NCI-H748 treated with DMSO at 0.1 percent for 48 hours (cell line): ENCODE data around the gene KLHL30.

Experiments used
- DNase-seq: peaks from one replicate; lab custom pipeline; 2025; lab: John Stamatoyannopoulos, UW

Gene KLHL30

DNA sequence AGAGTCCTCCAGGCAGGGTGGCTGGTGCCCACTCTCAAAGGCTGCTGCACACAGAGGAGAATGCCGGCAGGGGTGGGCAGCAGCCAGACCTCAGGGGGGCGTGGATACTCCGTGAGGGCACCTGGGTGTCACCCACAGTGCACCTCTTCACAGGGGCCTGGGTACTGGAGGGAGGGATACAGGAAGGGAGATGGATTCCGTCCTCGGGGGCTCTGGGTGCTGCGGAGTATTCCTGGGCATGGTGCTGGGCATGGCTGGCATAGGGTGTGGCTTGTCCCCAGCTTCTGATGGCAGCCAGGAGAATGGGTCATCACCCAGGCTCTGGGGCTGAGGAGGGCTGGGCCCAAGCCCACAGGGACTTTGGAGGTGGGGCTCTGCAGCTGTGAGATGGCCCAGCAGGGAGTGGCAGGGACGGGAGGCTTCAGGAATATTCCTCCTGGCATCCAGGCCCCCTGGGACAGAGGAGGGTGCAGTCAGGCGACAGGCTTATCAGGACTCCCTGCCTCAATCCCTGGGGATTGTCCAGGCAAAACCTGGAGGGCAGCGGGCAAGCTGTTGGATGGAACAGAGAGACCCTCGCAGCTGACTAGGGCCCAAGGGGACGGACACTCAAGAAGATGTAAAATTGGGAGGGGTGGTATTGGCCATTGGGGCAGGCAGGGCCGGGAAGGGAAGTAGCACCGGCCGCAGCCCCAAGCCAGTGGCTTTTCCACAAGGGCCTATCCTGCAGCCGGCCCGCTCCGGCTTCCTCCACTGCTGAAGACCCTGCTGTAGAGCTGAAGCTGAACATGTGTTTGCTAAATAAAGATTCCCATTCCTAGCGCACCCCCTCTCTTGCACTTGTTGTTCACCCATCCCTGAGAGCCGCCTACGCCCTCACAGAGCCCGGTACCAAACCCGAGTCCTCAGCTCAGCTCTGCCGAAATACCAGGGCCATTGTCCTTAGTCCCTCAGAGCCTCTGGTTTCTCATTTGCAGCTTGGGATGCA is 5.7 kb upstream of the KLHL30 start:
- no peak for DNase-seq

- DNase-seq: no peak
Observed at GRCh38 chr2:238133499-238134392, 4.7 kb upstream of the KLHL30 start.

DNA sequence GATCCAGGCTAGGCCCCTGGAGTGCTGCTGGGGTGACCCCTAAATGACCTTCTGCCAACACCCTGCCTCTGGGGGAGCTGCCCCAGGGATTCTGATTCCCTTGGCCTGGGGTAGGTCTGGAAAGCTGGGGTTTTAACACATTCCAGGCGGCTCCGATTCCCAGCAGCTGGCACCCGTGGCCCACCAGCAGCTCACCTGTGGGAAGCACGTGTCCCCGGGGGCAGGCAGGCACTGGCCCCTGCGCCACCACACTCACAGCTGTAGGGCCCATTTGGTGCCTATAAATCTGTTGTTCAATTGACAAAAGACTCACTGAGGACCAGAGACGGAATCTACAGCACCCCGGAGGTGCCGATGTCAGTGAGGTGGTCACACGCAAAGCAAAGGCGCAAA is 4.1 kb upstream of the KLHL30 start:
- DNase-seq: no peak

GRCh38 chr2:238135601-238136150 is 2.8 kb upstream of the KLHL30 start:
- no peak for DNase-seq

DNA sequence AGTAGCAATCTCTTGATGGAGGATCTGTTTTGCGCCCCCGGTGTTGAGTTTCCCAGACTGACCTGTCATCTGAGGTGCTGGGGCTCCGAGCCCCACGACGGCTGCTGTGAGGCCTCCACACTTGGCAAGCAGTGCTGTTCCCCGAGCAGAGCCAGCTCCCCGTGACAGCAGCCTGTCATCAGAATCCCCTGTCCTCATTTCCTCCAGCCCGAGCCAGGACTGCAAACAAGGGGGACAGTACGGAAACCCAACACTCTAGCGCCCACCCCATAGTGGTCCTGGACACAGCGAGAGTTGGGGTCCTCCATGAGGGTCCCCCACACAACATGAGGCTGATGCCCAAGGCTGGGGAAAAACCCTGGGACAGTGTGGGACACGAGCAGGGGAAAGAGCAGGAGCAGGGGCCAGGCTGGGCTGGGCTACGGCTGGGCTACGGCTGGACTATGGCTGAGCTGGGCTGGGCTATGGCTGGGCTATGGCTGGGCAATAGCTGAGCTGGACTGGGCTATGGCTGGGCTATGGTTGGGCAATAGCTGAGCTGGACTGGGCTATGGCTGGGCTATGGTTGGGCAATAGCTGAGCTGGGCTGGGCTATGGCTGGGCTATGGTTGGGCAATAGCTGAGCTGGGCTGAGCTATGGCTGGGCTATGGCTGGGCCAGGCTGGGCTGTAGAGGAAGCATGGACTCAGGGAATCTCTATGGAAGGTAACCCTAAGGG is 1.5 kb upstream of the KLHL30 start:
- DNase-seq: no peak

GRCh38 chr2:238137885-238138284 is 583 bp upstream of the KLHL30 start:
- no peak for DNase-seq

- no peak for DNase-seq
Observed at GRCh38 chr2:238139196-238140039, 950 bp downstream of the KLHL30 start.

- no peak for DNase-seq
Observed at GRCh38 chr2:238140040-238140439, 1.6 kb downstream of the KLHL30 start.

- no peak for DNase-seq
Observed at GRCh38 chr2:238140721-238141540, 2.5 kb downstream of the KLHL30 start.

DNA sequence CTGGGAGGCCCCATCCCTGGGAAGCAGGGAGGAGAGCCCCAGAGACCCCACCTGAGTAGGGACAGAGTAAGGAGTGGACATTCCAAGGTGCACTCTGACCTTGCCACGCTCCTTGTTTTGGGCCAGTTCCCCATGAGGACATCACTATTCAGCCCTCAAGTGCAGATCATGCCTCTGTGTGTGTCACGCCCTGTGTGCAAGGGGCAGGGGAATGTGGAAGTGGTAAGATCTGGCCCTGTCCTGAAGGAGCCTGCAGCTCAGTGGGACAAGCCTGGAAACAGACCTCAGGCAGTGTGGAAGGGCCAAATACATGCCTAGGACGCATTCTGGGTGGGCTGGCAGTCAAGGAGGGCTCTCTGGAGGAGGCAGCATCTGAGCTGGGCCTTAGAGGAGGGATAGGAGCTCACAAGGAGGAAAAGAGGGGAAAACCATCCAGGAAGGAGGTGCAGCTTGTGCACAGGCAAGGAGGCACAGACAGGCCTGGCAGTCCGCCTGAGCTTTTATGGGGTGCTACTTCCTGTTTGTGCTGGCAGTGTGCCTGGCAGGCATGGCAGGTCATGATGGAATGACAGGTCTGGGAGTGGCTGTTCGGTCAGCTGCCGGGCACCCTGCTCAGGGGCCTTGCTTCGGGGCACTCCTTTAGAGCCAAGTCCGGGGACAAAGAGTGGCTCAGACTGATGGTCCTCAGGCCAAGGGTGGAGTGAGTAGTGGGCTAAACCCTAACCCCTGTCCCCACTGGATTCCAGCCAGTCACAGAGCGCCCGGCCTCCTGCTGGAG is 3.3 kb downstream of the KLHL30 start:
- no peak for DNase-seq

- no peak for DNase-seq
Observed at GRCh38 chr2:238142382-238143205, 4.1 kb downstream of the KLHL30 start.

- no peak for DNase-seq
Observed at GRCh38 chr2:238143239-238143951, 4.9 kb downstream of the KLHL30 start.

DNA sequence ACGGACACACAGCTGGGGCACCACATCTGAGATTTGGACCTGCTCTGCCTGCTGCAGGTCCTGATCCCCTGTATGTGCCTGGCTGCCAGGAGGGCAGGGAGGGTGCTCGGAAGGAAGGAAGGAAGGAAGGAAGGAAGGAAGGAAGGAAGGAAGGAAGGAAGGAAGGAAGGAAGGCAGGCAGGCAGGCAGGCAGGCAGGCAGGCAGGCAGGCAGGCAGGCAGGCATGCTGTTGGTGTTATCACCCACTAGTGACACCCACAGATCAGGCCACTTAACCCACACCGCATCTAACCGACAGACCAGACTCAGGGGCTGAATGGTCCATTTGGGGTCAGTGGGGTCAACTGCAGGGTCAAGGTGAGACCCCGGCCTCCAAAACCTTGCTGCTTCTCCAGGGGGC is 5.8 kb downstream of the KLHL30 start:
- no peak for DNase-seq

DNA sequence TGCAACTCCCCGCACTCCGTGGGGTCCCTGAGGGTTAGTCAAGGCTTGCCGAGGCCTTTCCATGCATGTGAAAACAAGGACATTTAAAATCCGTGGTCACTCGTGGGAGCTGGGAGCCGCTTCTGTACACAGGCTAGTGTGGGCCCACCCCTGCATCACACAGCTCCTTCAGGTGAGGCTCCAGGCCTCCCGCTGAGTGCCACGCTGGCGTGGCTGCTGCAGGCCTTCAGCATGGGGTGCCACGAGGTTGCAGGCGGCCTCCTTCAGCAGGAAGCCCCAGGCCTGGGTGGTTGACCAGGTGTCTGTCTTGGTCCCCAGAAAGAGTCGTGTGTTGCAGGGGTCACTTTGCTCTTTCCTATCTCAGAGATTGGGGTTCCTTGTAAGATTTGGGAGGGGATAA is 6.6 kb downstream of the KLHL30 start:
- DNase-seq: no peak

GRCh38 chr2:238145851-238146250 is 7.4 kb downstream of the KLHL30 start:
- no peak for DNase-seq

DNA sequence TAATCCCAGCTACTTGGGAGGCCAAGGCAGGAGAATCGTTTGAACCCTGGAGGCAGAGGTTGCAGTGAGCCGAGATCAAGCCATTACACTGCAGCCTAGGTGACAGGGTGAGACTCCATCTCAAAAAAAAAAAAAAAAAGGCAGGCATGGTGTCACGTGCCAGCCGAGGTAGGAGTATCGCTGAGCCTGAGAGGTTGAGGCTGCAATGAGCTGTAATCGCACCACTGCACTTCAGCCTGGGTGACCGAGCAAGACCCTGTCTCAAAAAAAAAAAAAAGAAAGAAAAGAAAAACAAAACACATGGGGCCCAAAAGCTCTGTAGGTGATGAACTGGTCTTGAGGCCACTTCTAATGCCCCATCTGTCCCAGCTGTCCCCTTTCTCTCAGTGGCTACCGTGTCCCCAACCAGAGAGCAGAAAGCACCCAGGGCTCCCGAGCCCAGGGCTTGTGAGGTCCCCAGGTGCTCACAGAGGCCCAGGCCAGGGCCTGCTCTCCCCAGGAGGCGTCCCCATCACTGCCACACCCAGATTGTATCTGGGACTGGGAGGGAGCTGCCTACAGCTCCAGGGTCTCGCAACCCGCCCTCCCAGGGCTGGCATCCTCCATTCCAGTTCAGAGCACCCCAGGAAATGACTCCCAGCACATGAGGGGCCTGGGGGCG is 8.5 kb downstream of the KLHL30 start:
- DNase-seq: no peak

DNA sequence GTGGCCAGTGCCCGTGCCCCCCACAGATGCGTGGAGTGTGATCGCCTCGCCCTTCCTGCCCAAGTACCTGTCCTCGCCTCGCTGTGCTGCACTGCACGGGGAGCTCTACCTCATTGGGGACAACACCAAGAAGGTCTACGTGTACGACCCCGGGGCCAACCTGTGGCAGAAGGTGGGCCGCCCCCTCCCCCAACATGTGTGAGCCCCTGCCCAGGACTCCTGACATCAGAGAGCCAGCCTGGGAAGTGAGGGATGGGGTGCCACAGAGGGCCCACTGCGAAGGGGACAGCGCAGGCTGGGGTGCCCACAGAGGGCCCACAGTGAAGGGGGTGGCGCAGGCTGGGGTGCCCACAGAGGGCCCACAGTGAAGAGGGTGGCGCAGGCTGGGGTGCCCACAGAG is 10.5 kb downstream of the KLHL30 start:
- no peak for DNase-seq
